Measurements from ENCODE around the gene TMEM221.

The TMEM221 gene

GRCh38 chr19:17405250-17406045, 43.0 kb downstream of the TMEM221 start, which contains the start of gene BST2:
Gene BST2 (minus strand): TSS chr19:17405630. CDS start chr19:17405575, 55 bp downstream.
- peak; percentile 99 for DNase-seq (ENCODE audit: low spot score)

DNA sequence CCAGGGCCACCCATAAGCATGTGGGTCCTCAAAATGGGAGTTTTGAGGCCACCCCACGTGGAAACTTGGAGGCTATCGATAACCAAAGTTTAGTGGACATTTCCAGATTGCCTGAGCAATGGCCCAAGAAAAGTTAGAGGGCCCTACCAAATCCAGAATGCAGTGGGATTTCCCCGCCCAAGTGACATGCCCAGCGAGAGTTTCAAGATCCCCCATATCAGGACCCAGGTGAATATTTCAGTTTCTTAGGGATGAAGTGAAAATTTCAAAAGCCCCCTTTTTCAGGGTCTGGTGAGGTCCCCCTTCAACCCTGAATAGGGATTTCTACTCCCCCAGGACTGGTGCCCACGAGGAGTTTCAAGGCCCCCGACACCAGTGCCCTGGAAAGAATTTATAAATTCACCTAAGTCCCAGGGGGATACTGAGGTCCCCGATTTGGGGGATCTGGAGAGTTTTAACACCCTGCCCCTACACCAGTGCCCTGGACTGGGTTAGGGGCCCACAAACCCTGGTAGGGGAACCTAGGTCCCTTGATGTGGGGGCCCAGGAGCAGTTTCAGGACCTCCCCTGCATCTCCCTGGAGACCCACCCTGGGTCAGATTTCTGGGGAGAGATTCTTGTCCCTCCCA, 43.7 kb downstream of the TMEM221 start:
- DNase-seq (ENCODE audit: low spot score) = no peak

GRCh38 chr19:17404015-17404414, 44.5 kb downstream of the TMEM221 start:
- DNase-seq (ENCODE audit: low spot score) = peak; percentile 64

DNA sequence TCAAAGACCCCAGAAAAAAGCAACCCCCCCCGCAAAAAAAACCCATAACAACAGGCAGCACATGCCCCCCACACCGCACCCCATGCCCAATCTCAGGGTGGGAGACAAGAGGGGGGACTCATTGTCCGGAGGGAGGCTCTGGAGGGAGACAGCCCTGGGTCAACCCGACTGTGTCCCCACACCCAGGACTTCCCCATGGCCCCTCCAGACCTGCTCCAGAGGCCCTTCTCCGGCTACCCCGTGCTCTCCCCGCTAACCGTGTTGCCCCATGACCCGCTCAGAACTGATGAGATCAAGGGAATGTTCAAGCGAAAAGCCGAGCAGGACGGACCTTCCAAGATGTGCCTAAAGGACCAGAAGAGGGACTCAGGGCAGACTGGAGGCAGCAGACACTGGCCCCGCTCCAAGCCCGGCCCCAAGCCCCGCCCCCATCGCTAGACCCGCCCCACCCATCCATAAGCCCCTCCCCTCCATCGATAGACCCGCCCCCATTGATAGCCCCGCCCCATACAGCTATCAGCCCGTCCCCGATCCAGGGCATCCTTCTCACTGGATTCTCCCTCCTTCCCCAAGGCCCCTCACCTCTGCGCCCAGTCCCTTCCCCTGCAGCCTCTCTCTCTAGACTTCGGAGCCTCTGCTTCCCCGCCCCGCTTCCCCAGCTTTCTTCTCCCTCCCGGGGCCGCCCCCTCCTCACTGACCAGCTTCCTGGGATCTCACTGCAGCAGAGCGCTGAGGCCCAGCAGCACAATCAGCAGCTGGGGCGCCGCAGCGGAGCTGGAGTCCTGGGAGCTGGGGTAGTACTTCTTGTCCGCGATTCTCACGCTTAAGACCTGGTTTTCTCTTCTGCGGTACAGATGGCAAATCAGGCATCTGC, 45.2 kb downstream of the TMEM221 start:
- DNase-seq (ENCODE audit: low spot score) = peak; percentile 68

DNA sequence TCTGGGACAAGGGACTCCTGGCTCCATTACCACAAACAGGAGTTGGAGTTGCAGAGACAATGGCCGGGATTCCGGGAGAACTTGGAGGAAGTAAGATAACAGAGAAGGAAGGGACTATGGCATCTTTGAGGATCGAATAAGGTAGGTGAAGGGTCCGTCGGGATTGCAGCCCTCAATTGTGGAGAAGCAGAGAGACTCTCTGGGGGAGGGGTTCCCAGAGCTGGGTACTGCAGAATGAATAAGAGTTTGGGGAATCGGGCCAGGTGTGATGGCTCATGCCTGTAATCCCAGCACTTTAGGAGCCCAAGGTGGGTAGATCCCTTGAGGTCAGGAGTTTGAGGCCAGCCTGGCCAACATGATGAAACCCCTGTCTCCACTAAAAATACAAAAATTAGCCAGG, 46.8 kb downstream of the TMEM221 start:
- DNase-seq (ENCODE audit: low spot score) = no peak

DNA sequence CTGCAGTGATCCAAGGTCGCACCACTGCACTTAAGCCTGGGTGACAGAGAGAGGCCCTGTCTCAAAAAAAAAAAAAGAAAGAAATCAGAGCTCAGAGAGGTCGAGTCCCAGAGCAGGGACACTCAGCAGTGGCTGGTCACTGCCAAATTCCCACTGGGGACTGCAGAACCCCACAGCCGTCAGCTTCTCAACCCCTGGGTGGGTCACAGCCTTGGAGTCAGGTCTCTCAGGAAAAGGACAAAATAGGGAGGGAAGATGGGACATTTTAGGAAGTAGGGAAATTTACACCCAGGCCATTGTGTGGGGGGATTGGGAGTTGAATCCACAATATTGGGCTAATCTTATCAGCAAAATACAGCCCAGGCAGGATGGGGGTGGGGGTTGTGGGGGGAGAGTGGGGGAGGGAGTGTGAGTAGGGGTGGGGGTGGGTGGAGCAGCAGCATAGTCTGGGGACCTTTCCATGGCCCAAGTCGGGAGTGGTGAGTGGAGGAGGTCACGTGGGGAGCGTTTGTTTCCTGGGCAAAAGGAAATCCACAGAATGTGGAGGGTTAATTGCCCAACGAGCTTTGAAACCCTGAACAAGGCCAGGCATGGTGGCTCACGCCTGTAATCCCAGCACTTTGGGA, 49.5 kb downstream of the TMEM221 start:
- DNase-seq (ENCODE audit: low spot score) = no peak

DNA sequence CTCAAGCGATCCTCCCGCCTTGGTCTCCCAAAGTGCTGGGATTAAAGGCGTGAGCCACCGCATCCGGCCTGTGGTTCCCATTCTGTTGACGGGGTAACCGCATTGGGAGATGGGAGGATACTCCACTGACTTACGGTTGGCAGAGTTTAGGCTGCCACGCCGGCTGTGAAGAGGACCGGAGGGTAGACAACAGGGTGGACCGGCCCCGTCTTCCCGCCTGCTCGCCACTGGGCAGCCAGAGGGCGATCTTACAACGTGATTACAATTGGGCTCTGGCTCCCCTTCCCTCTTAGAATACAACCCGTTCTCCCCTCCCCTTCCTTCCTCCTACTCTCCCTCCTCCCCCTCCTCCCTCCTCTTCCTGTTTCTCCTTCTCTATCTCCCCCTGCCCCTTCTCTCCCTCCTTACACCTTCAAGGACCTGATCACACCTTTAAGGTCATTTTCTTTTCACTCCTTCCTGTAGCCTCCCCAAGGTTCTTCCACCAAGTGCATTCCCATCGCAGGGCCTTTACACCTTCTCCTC, 53.5 kb downstream of the TMEM221 start:
- peak; percentile 74 for DNase-seq (ENCODE audit: low spot score)

GRCh38 chr19:17393914-17394313, 54.6 kb downstream of the TMEM221 start, which contains the start of gene CCDC194:
Gene CCDC194 (minus strand): TSS chr19:17394196. CDS start chr19:17394158, 38 bp downstream.
- no peak for DNase-seq (ENCODE audit: low spot score)

GRCh38 chr19:17393002-17393401, 55.5 kb downstream of the TMEM221 start:
- peak; percentile 49 for DNase-seq (ENCODE audit: low spot score)

- DNase-seq (ENCODE audit: low spot score) = no peak
These were observed 56.9 kb downstream of the TMEM221 start for GRCh38 chr19:17391371-17392151.

- peak; percentile 87 for DNase-seq (ENCODE audit: low spot score)
These were observed 57.6 kb downstream of the TMEM221 start for GRCh38 chr19:17390665-17391370.

DNA sequence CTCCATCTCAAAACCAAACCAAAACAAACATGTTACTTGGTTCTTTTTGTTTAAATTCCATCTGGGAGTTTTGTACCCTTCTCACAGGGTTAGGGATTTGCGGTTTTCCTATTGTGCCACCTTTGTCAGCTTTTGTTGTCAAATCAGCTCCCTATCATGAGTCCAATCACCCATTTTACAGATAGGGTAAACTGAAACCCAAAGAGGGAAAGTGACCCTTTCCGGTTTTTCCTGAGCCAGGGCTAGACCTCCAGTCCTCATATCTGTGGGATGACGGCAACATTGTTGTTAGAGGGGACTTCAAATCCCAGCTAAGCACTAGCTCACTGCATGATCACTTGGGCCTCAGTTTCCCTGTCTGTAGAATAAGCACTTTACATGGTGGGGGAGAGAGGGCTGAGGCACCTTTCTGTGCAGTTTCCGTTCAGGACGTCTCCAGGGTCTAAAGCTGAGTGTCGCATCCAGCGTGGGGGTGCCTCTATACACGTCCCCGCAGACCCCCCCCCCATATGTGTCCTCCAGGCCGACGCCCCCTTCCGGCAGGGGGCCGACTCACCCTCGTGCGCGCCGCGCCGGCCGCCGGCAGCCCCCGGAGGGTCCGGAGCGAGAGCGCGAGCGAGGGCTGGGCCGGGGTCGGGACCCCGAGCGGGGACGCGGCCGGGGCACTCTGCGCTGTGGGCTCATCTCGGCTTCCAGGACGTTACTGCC, 58.4 kb downstream of the TMEM221 start:
- no peak for DNase-seq (ENCODE audit: low spot score)

GRCh38 chr19:17389288-17389687, 59.2 kb downstream of the TMEM221 start:
- no peak for DNase-seq (ENCODE audit: low spot score)

- DNase-seq (ENCODE audit: low spot score) = peak; percentile 46
These were observed 62.4 kb downstream of the TMEM221 start for GRCh38 chr19:17385878-17386611.

Measured in RKO (cell line).